H9 (cell line): ENCODE results near the gene MINDY4B. TPM values are rescaled to one million over a fixed set of nuclear protein-coding genes. Genes with fewer than 3 reads are reported as not detected.

Experiments used
- DNase-seq: peaks from one replicate; pipeline ENCODE4 v3.0.0-alpha.2; 2017
- H2AFZ ChIP-seq: one replicate; pipeline ENCODE4 v1.6.1; 2013; ENCODE audit warnings: mild to moderate bottlenecking, low read length, control low read depth, moderate library complexity
- H2AK5ac ChIP-seq: 2 replicates; pipeline ENCODE4 v1.6.1; 2013; ENCODE audit warnings: low read length, control low read depth, mixed read lengths; ENCODE audit not compliant: insufficient read length
- H2BK120ac ChIP-seq: one replicate; pipeline ENCODE4 v1.6.1; 2013; ENCODE audit warnings: low read depth, mild to moderate bottlenecking, low read length, control low read depth, inconsistent platforms; ENCODE audit not compliant: poor library complexity, severe bottlenecking
- H2BK12ac ChIP-seq: 2 replicates; pipeline ENCODE4 v1.6.1; 2013; ENCODE audit warnings: low read length, control low read depth, mixed read lengths, low read depth; ENCODE audit not compliant: insufficient read length
- H2BK15ac ChIP-seq: 2 replicates; pipeline ENCODE4 v1.6.1; 2013; ENCODE audit warnings: low read depth, low read length, control low read depth
- H2BK20ac ChIP-seq: one replicate; pipeline ENCODE4 v1.6.1; 2013; ENCODE audit warnings: low read depth, mild to moderate bottlenecking, low read length, control low read depth, inconsistent platforms; ENCODE audit not compliant: poor library complexity, severe bottlenecking
- H2BK5ac ChIP-seq: 2 replicates; pipeline ENCODE4 v1.6.1; 2013; ENCODE audit warnings: low read length, control low read depth, mixed read lengths; ENCODE audit not compliant: insufficient read length
- H3K14ac ChIP-seq: 2 replicates; pipeline ENCODE4 v1.6.1; 2013; ENCODE audit warnings: low read length, control low read depth; ENCODE audit not compliant: insufficient read depth
- H3K18ac ChIP-seq: 2 replicates; pipeline ENCODE4 v1.6.1; 2013; ENCODE audit warnings: low read depth, mild to moderate bottlenecking, mixed read lengths, low read length, control low read depth; ENCODE audit not compliant: insufficient read length
- H3K23ac ChIP-seq: 2 replicates; pipeline ENCODE4 v1.6.1; 2013; ENCODE audit warnings: low read length, control low read depth, mixed read lengths, low read depth; ENCODE audit not compliant: insufficient read length
- H3K23me2 ChIP-seq: 2 replicates; pipeline ENCODE4 v1.6.1; 2013; ENCODE audit warnings: low read depth, mild to moderate bottlenecking, mixed read lengths, low read length, control low read depth; ENCODE audit not compliant: insufficient read length, poor library complexity, severe bottlenecking
- H3K27ac ChIP-seq: 2 replicates; pipeline ENCODE4 v1.5.1; 2013; ENCODE audit warnings: low read length, control low read depth, mixed read lengths, low read depth; ENCODE audit not compliant: insufficient read length
- H3K27me3 ChIP-seq: 2 replicates; pipeline ENCODE4 v1.6.1; 2013; ENCODE audit warnings: low read length, control low read depth, inconsistent platforms; ENCODE audit not compliant: insufficient read depth
- H3K4ac ChIP-seq: 2 replicates; pipeline ENCODE4 v1.6.1; 2013; ENCODE audit warnings: low read depth, mild to moderate bottlenecking, control low read depth, inconsistent platforms, low read length, moderate library complexity
- H3K4me1 ChIP-seq: 2 replicates; pipeline ENCODE4 v1.6.1; 2013; ENCODE audit warnings: low read length, control low read depth, inconsistent platforms; ENCODE audit not compliant: insufficient read depth
- H3K4me2 ChIP-seq: 2 replicates; pipeline ENCODE4 v1.6.1; 2013; ENCODE audit warnings: low read length, control low read depth, mixed read lengths; ENCODE audit not compliant: insufficient read length, insufficient read depth
- H3K56ac ChIP-seq: 2 replicates; pipeline ENCODE4 v1.6.1; 2013; ENCODE audit warnings: low read depth, mild to moderate bottlenecking, mixed read lengths, low read length, control low read depth; ENCODE audit not compliant: insufficient read length
- H3K79me1 ChIP-seq: 2 replicates; pipeline ENCODE4 v1.6.1; 2013; ENCODE audit warnings: low read depth, mild to moderate bottlenecking, moderate library complexity, low read length, control low read depth, inconsistent platforms; ENCODE audit not compliant: insufficient read depth, poor library complexity, severe bottlenecking
- H3K79me2 ChIP-seq: 2 replicates; pipeline ENCODE4 v1.6.1; 2013; ENCODE audit warnings: low read length, control low read depth, inconsistent platforms; ENCODE audit not compliant: insufficient read depth
- H3K9ac ChIP-seq: 2 replicates; pipeline ENCODE4 v1.6.1; 2013; ENCODE audit warnings: low read length, control low read depth, mixed read lengths; ENCODE audit not compliant: insufficient read length; ENCODE audit errors: extremely low read depth
- H3K9me3 ChIP-seq: one replicate; pipeline ENCODE4 v1.6.1; 2013; ENCODE audit warnings: low read depth, low read length, inconsistent platforms; ENCODE audit not compliant: control insufficient read depth
- H3T11ph ChIP-seq: one replicate; pipeline ENCODE4 v1.6.1; 2013; ENCODE audit warnings: mild to moderate bottlenecking, low read length, control low read depth, inconsistent platforms
- H4K20me1 ChIP-seq: one replicate; pipeline ENCODE4 v1.6.1; 2013; ENCODE audit not compliant: control insufficient read depth, insufficient read length, insufficient read depth
- H4K5ac ChIP-seq: 2 replicates; pipeline ENCODE4 v1.6.1; 2013; ENCODE audit warnings: low read depth, mild to moderate bottlenecking, mixed read lengths, low read length, control low read depth; ENCODE audit not compliant: insufficient read length
- H4K8ac ChIP-seq: replicated peaks from 2 replicates; pipeline ENCODE4 v1.6.1; 2013; ENCODE audit warnings: low read length, control low read depth, mixed read lengths, low read depth; ENCODE audit not compliant: insufficient read length
- H4K91ac ChIP-seq: 2 replicates; pipeline ENCODE4 v1.6.1; 2013; ENCODE audit warnings: low read depth, mild to moderate bottlenecking, moderate library complexity, mixed read lengths, low read length, control low read depth; ENCODE audit not compliant: insufficient read length
- H3K27ac Mint-ChIP-seq, 3 experiments: 2 replicates in 2 of 3; 3 replicates in 1 of 3; pipeline ENCODE4 v1.8.0; 2020 to 2021; ENCODE audit warnings: mixed read lengths in 3 of 3, mild to moderate bottlenecking in 1 of 3, moderate library complexity in 1 of 3
- H3K27me3 Mint-ChIP-seq: 2 replicates; pipeline ENCODE4 v1.8.0; 2021; ENCODE audit warnings: low read depth, mild to moderate bottlenecking, moderate library complexity, mixed read lengths
- H3K36me3 Mint-ChIP-seq, 3 experiments: 2 replicates in 2 of 3; 3 replicates in 1 of 3; pipeline ENCODE4 v1.8.0; 2020 to 2021; ENCODE audit warnings: low read depth in 3 of 3, mixed read lengths in 3 of 3; ENCODE audit not compliant: insufficient read depth in 1 of 3
- H3K4me1 Mint-ChIP-seq, 2 experiments: 2 replicates each; pipeline ENCODE4 v1.8.0; 2020; ENCODE audit warnings: mixed read lengths in 2 of 2
- H3K4me3 Mint-ChIP-seq, 2 experiments: 2 replicates in 1 of 2; 3 replicates in 1 of 2; pipeline ENCODE4 v1.8.0; 2020 to 2021; ENCODE audit warnings: mild to moderate bottlenecking in 2 of 2, mixed read lengths in 2 of 2, moderate library complexity in 1 of 2
- H3K9me3 Mint-ChIP-seq, 2 experiments: 2 replicates in 1 of 2; 3 replicates in 1 of 2; pipeline ENCODE4 v1.8.0; 2020; ENCODE audit warnings: mild to moderate bottlenecking in 2 of 2, mixed read lengths in 2 of 2, moderate library complexity in 1 of 2
- WGBS: extraction: QIAGEN DNeasy Blood & Tissue Kit; methylation state at CpG from one replicate; pipeline ENCODE4 v1.1.7; 2013; ENCODE audit warnings: missing lambda C conversion rate, low lambda C conversion rate, mixed read lengths; ENCODE audit not compliant: insufficient read length; ENCODE audit errors: extremely low coverage; 5-methylcytosine and 5-hydroxymethylcytosine counted together
- total RNA-seq: library from RNA; stranded (reverse); gene quantifications from 2 replicates; pipeline ENCODE4 v1.2.1, GENCODE V29; 2021
- TF ChIP-seq, protein P1 (sequence below): fragments of 200-600 bp; sonication (generic); conservative IDR thresholded peaks from 3 replicates; pipeline ENCODE4 v1.8.0; 2021; ENCODE audit warnings: antibody characterized with exemption, mild to moderate bottlenecking

The MINDY4B gene
- total RNA-seq, 1 experiment from 2014 or later = not detected

DNA sequence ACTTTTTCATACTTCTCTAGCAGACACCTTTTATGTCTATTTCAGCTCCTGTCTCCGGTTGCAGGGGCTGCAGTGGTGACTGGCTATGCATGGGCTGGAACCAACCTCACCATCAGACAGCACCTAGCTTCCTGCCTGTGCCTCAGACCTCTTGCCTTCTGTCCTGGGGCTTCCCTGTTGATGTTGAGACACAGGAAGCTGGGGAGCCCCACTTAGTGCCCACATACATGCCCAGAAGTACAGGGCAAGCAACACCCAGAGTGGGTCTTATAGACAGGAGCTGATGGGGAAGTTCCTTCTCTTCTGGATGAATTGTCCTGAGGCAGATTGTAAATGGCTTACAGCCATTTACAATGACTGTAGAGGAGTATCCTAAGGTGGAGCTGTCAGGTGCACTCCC lies 77.0 kb downstream of the MINDY4B start:
- Mint-ChIP-seq H3K4me1 (peaks cover 14 to 15% of the 10 kb centered on the region in 2 experiments), H3K9me3 (no peaks in the 10 kb centered on the region), H3K27ac (no peak overlapping the region), H3K36me3 (no peaks in the 10 kb centered on the region; a peak in 1 of 7 replicates), H3K27me3 (peaks cover 13% of the 10 kb centered on the region), H3K4me3 (no peak overlapping the region)
- Histone ChIP-seq H2BK120ac (no peak overlapping the region), H3K56ac (no peak overlapping the region), H2BK12ac (no peak overlapping the region), H2BK5ac (no peak overlapping the region), H3K27me3 (no peaks in the 10 kb centered on the region), H3K23ac (no peak overlapping the region), H3T11ph (no peak overlapping the region), H3K79me1 (no peaks in the 10 kb centered on the region), H3K4me1 (no peaks in the 10 kb centered on the region), H4K8ac (no peak overlapping the region), H3K79me2 (no peaks in the 10 kb centered on the region), H3K9me3 (no peaks in the 10 kb centered on the region), H2AFZ (no peak overlapping the region), H3K9ac (no peak overlapping the region), H3K27ac (no peak overlapping the region), H4K91ac (no peak overlapping the region), H2BK20ac (no peak overlapping the region), H3K23me2 (no peaks in the 10 kb centered on the region), H2AK5ac (no peak overlapping the region), H3K4me2 (no peak overlapping the region), H2BK15ac (no peak overlapping the region), H4K5ac (no peak overlapping the region), H4K20me1 (no peaks in the 10 kb centered on the region), H3K4ac (no peak overlapping the region), H3K14ac (no peak overlapping the region), H3K18ac (no peak overlapping the region)
- no peak for DNase-seq
- WGBS = no CpG with 5 or more reads among the region's 1 CpG
- TF ChIP-seq, protein P1, sequence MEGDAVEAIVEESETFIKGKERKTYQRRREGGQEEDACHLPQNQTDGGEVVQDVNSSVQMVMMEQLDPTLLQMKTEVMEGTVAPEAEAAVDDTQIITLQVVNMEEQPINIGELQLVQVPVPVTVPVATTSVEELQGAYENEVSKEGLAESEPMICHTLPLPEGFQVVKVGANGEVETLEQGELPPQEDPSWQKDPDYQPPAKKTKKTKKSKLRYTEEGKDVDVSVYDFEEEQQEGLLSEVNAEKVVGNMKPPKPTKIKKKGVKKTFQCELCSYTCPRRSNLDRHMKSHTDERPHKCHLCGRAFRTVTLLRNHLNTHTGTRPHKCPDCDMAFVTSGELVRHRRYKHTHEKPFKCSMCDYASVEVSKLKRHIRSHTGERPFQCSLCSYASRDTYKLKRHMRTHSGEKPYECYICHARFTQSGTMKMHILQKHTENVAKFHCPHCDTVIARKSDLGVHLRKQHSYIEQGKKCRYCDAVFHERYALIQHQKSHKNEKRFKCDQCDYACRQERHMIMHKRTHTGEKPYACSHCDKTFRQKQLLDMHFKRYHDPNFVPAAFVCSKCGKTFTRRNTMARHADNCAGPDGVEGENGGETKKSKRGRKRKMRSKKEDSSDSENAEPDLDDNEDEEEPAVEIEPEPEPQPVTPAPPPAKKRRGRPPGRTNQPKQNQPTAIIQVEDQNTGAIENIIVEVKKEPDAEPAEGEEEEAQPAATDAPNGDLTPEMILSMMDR = no peak
